ENCODE measurements around the gene ZNF334.

The ZNF334 gene

GRCh38 chr20:46545077-46545826 is 31.9 kb upstream of the ZNF334 start:
- no peak for DNase-seq

- no peak for DNase-seq
These were observed 31.2 kb upstream of the ZNF334 start for GRCh38 chr20:46544576-46544975.

GRCh38 chr20:46543959-46544358 is 30.6 kb upstream of the ZNF334 start:
- DNase-seq: no peak

GRCh38 chr20:46543033-46543432 is 29.7 kb upstream of the ZNF334 start:
- no peak for DNase-seq

- no peak for DNase-seq
These were observed 28.0 kb upstream of the ZNF334 start for GRCh38 chr20:46541229-46541935.

GRCh38 chr20:46539113-46539512 is 25.8 kb upstream of the ZNF334 start:
- DNase-seq: no peak

- DNase-seq: no peak
These were observed 17.3 kb upstream of the ZNF334 start for GRCh38 chr20:46530640-46531039.

GRCh38 chr20:46523696-46524328 is 10.5 kb upstream of the ZNF334 start:
- DNase-seq: no peak

GRCh38 chr20:46523108-46523507 is 9.7 kb upstream of the ZNF334 start:
- no peak for DNase-seq

GRCh38 chr20:46520976-46521579 is 7.7 kb upstream of the ZNF334 start:
- DNase-seq: no peak

GRCh38 chr20:46520540-46520939 is 7.2 kb upstream of the ZNF334 start:
- no peak for DNase-seq

- no peak for DNase-seq
These were observed 6.2 kb upstream of the ZNF334 start for GRCh38 chr20:46519471-46520068.

GRCh38 chr20:46509523-46509922 is 3.8 kb downstream of the ZNF334 start:
- DNase-seq: no peak

- no peak for DNase-seq
These were observed 5.5 kb downstream of the ZNF334 start for GRCh38 chr20:46507760-46508407.

GRCh38 chr20:46505506-46505905 is 7.9 kb downstream of the ZNF334 start:
- DNase-seq: no peak

GRCh38 chr20:46501961-46502360 is 11.4 kb downstream of the ZNF334 start:
- no peak for DNase-seq

- DNase-seq: no peak
These were observed 11.9 kb downstream of the ZNF334 start for GRCh38 chr20:46501337-46501942.

GRCh38 chr20:46494077-46494476 is 19.3 kb downstream of the ZNF334 start:
- no peak for DNase-seq

- DNase-seq: no peak
These were observed 22.0 kb downstream of the ZNF334 start for GRCh38 chr20:46491354-46491753.

- no peak for DNase-seq
These were observed 24.9 kb downstream of the ZNF334 start for GRCh38 chr20:46488451-46488850.

GRCh38 chr20:46487628-46488027 is 25.7 kb downstream of the ZNF334 start:
- DNase-seq: no peak

GRCh38 chr20:46485431-46485830 is 27.9 kb downstream of the ZNF334 start:
- DNase-seq: no peak

Data from cerebellar nuclear complex (tissue), 1 donor.